ENCODE results near the gene CALCOCO2. TPM values are rescaled to one million over a fixed set of nuclear protein-coding genes. Genes with fewer than 3 reads are reported as not detected.
A peak's percentile ranks its signal among the peaks of the same experiment; 100 is the strongest.

The CALCOCO2 gene
- total and polyA plus RNA-seq, 10 of the 15 experiments (the other 5 are each of a cell fraction or from before 2014, with no cell fraction given): 20.2 to 138 (median 53.1) TPM

- ChIA-PET SMC1A (ENCODE audit: uncharacterized antibody, unreplicated experiment) (interaction anchor here (0.9 to 1.5 kb wide), 4 partner anchors 14 to 50 kb away, joined by 3 to 6 read pairs (median 4); no protein-coding TSS in a partner anchor), POLR2A (interaction anchor here (0.6 kb wide), 1 partner anchor 144 kb away, joined by 3 read pairs; no protein-coding TSS in a partner anchor), RAD21 (ENCODE audit: unreplicated experiment) (interaction anchor here (1.3 kb wide), 1 partner anchor 21 kb away, joined by 4 read pairs; no protein-coding TSS in a partner anchor), CTCF (interaction anchor here (0.5 to 1.0 kb wide), 3 partner anchors 11 to 629 kb away, joined by 3 to 4 read pairs (median 3); no protein-coding TSS in a partner anchor)
- Histone ChIP-seq H3K9ac (ENCODE audit: control insufficient read depth, insufficient read depth, low read length) (no peak overlapping the region), H3K4me1 (ENCODE audit: control insufficient read depth, insufficient read depth, low read length) (no peaks in the 10 kb centered on the region), H4K20me1 (ENCODE audit: control insufficient read depth, insufficient read depth) (no peaks in the 10 kb centered on the region), H3K27ac (ENCODE audit: control insufficient read depth, insufficient read depth) (no peak overlapping the region), H3K36me3 (ENCODE audit: control insufficient read depth in 2 of 2, insufficient read depth in 2 of 2, low read length in 1 of 2) (peaks cover 2 to 3% of the 10 kb centered on the region in 2 experiments; a peak in 2 of 4 replicates), H3K27me3 (replicated peaks in 1 of 2; ENCODE audit: control insufficient read depth in 2 of 2, insufficient read depth in 2 of 2, low read length in 1 of 2) (no peaks in the 10 kb centered on the region), H3K4me3 (no peak overlapping the region), H3K4me2 (ENCODE audit: control insufficient read depth, insufficient read depth) (no peak overlapping the region), H2AFZ (ENCODE audit: control insufficient read depth, low read depth, low read length) (no peak overlapping the region), H3K9me3 (replicated peaks; ENCODE audit: control insufficient read depth, insufficient read depth, low read length) (no peaks in the 10 kb centered on the region), H3K79me2 (ENCODE audit: control insufficient read depth, insufficient read depth, low read length) (no peaks in the 10 kb centered on the region)
- intact Hi-C loops (cut with micrococcal nuclease; ENCODE audit: unreplicated experiment): no loop called here
- TF ChIP-seq MAX (IDR thresholded peaks at IDR 0.05; ENCODE audit: low read depth, low read length): no peak
- peak; percentile 40; the same call in 1 of the 2 replicates for TF ChIP-seq SPI1 (IDR thresholded peaks at IDR 0.05; ENCODE audit: borderline replicate concordance, insufficient read depth, low read depth, low read length)
- no peak for TF ChIP-seq ESRRA (IDR thresholded peaks at IDR 0.05; ENCODE audit: low read length)
- FAIRE-seq (no peak), DNase-seq (ENCODE audit: low read depth, low spot score) (no peak), ATAC-seq (no peak)
- WGBS (ENCODE audit: insufficient coverage, insufficient replicate concordance, low lambda C conversion rate, missing lambda C conversion rate): 81% methylated on average over 7 of the region's 7 CpGs
- BruUV-seq (replicated peaks): TSS peak; percentile 43
- in situ Hi-C loops (cut with MboI): no loop called here
Measured at GRCh38 chr17:48854774-48855476, 24.1 kb downstream of the CALCOCO2 start.

- DNase-seq (ENCODE audit: low read depth, low spot score) (no peak), ATAC-seq (no peak), FAIRE-seq (no peak)
- Histone ChIP-seq H2AFZ (ENCODE audit: control insufficient read depth, low read depth, low read length) (no peak overlapping the region), H3K4me1 (ENCODE audit: control insufficient read depth, insufficient read depth, low read length) (no peaks in the 10 kb centered on the region), H3K4me2 (ENCODE audit: control insufficient read depth, insufficient read depth) (no peak overlapping the region), H3K9me3 (replicated peaks; ENCODE audit: control insufficient read depth, insufficient read depth, low read length) (no peaks in the 10 kb centered on the region), H3K4me3 (no peak overlapping the region), H3K79me2 (ENCODE audit: control insufficient read depth, insufficient read depth, low read length) (no peaks in the 10 kb centered on the region), H4K20me1 (ENCODE audit: control insufficient read depth, insufficient read depth) (no peaks in the 10 kb centered on the region), H3K27ac (ENCODE audit: control insufficient read depth, insufficient read depth) (no peak overlapping the region), H3K27me3 (replicated peaks in 1 of 2; ENCODE audit: control insufficient read depth in 2 of 2, insufficient read depth in 2 of 2, low read length in 1 of 2) (no peaks in the 10 kb centered on the region), H3K9ac (ENCODE audit: control insufficient read depth, insufficient read depth, low read length) (no peak overlapping the region), H3K36me3 (ENCODE audit: control insufficient read depth in 2 of 2, insufficient read depth in 2 of 2, low read length in 1 of 2) (peaks cover 3 to 9% of the 10 kb centered on the region in 2 experiments; a peak in 3 of 4 replicates)
- 27% methylated on average over 3 of the region's 3 CpGs for WGBS (ENCODE audit: insufficient coverage, insufficient replicate concordance, low lambda C conversion rate, missing lambda C conversion rate)
- ChIA-PET POLR2A (interaction anchor here (0.5 kb wide), 1 partner anchor 32 kb away, joined by 5 read pairs; no protein-coding TSS in a partner anchor), SMC1A (ENCODE audit: uncharacterized antibody, unreplicated experiment) (interaction anchor here (0.6 to 1.5 kb wide), 3 partner anchors 13 to 23 kb away, joined by 3 to 6 read pairs (median 3); no protein-coding TSS in a partner anchor), RAD21 (ENCODE audit: unreplicated experiment) (interaction anchor here (0.6 to 1.3 kb wide), 2 partner anchors 16 to 22 kb away, joined by 3 to 4 read pairs; no protein-coding TSS in a partner anchor), CTCF (interaction anchor here (0.7 kb wide), 1 partner anchor 51 kb away, joined by 3 read pairs; no protein-coding TSS in a partner anchor)
- intact Hi-C loops (cut with micrococcal nuclease; ENCODE audit: unreplicated experiment): no loop called here
- in situ Hi-C loops (cut with MboI): no loop called here
- BruUV-seq (replicated peaks): no TSS peak
- TF ChIP-seq MLLT1 (IDR thresholded peaks at IDR 0.05) (no peak), ZNF24 (IDR thresholded peaks at IDR 0.05) (peak; percentile 95)
Measured at GRCh38 chr17:48856122-48856821, 25.4 kb downstream of the CALCOCO2 start.
